ENCODE results near the gene FBL. TPM values are rescaled to one million over a fixed set of nuclear protein-coding genes. Genes with fewer than 3 reads are reported as not detected.
A peak's percentile ranks its signal among the peaks of the same experiment; 100 is the strongest.
"Not testable (repeated sequence)": the region's sequence is repeated elsewhere in the genome, so short reads cannot be mapped to it uniquely, and the experiment has no call there.

Gene FBL
- total RNA-seq, 1 donor from 2014 or later, result 21.7 TPM

DNA sequence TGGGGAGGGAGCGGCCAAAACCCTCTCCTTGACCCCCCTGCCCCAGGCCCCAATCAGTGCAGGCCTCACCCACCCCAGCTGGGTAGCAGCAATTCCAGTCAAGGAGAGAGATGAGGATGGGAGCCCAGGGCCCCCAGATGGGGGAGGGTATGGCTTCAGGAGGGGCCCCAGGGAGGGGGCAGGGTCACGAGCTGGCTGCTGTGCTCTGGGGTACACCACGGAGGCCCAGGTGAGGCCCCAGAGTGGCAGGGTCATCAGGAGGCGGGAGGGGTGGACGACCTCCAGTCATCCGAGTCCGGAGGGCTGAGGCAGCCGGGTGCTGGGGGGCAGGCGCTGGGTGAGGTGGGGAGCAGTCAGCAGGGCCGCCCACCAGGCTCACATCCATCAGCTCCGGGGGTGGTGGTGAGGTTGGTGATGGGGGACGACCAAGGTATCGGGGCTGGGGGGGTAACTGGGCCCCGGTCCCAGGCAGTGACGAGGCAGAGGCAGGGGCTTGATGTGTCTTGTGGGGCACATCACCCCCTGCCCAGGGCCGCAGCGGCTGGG is 20.6 kb downstream of the FBL start:
- no peak for DNase-seq (ENCODE audit: low read depth)

DNA sequence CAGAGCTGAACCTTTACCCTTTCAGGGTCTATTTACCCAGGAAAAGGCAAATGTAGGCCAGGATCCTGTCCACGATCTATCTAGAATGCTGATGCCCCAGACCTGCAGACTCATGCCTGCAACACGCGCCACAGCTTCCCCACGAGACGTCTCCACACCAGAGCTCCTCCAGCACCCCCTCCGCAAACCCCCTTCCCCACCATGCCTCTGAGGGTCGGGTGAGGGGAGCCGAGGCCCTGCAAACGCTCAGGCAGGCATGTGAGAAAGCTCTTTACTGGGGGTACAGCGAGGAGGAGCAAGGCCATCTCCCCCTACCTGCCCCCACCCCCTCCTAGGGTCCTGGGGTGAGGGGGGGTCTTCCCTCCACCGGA is 21.1 kb downstream of the FBL start:
- no peak for DNase-seq (ENCODE audit: low read depth)

DNA sequence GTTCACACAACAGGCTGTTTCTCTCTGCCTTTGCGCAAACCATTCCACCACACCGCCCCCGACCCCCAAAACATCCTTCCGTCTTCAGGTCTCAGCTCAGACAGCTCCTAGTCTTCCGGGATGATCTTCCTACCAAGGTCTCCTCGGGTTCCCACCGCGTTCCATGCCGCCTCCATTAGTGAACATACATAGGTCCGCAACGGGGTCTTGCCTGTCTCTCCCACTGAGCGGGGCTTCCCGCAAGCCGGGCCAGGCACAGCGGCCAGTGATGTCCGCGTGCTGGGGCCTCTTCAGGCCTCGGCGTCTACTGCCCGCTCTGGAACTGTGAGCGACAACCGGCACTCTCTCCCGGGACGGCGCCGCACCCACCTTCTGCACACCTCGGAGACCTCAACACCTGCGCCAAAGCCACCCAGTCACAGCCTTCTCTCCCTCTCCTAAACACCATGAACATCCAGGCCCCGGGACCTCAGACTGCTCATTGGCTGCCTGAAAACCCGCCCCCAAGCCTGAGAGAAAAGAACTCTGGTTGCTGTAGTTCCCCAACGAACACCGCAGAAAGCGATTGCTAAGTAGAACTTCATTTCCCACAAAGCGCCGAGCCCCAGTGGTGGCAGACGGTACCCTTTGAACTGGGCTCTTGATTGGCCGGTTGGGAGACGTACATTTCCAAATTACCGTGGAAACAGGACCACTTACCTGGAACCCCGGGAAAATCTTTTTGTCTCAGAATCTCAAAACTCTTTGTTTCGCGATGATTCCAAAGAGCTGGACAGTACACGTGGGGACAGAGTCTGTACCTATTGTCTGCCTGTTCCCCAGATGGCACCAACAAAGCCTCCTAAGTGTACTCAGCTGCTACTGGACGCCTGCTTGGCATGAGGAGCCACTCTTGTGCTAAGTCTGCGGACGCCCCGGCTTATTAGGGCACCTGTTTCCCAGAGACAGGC is 21.8 kb downstream of the FBL start:
- peak; percentile 92 for DNase-seq (ENCODE audit: low read depth)

DNA sequence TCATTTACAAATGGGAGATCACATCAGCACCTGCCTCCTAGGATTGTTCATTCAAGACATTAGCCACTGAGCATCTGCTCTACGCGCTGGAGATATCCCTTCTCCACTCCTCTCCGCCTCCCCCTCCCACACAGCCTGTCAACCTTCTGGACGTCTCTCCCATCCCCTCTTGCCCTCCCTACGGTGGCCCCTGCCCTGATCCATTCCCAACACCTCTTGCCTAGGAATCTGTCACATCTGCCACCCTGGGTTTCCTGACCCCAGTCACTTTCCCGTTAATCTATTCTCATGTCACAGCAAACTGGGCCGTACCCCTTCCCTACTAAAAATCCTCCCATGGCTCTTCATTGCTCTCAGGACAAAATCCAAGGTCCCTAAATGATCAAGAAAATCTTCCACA is 22.5 kb downstream of the FBL start:
- DNase-seq (ENCODE audit: low read depth), result no peak

GRCh38 chr19:39820696-39821095 is 25.5 kb downstream of the FBL start:
- no peak for DNase-seq (ENCODE audit: low read depth)

- DNase-seq (ENCODE audit: low read depth), result no peak
These were observed 26.4 kb downstream of the FBL start for GRCh38 chr19:39819786-39820185.

DNA sequence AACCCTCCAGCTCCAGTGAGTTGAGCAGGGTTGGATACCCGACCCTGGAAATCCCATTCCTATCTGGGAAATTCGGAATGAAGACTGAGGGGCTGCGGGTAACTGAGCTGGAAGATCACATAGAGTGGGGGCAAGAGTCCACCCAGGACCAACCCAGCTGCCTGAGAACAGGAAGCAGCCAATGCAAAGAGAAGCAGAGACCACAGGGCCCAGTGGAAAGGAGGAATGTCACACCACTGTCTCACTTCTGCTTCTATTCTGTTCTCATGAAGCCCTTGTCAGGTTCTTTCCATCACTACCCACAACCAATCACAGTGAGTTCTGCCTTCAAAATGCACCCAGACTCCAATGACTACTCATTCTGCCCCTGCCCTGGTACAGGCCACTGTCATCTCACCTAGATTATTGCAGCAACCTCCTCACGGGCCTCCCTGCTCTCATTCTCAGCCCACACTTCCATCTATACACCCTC is 27.5 kb downstream of the FBL start:
- no peak for DNase-seq (ENCODE audit: low read depth)

GRCh38 chr19:39817888-39818561 is 28.2 kb downstream of the FBL start:
- DNase-seq (ENCODE audit: low read depth), result no peak

DNA sequence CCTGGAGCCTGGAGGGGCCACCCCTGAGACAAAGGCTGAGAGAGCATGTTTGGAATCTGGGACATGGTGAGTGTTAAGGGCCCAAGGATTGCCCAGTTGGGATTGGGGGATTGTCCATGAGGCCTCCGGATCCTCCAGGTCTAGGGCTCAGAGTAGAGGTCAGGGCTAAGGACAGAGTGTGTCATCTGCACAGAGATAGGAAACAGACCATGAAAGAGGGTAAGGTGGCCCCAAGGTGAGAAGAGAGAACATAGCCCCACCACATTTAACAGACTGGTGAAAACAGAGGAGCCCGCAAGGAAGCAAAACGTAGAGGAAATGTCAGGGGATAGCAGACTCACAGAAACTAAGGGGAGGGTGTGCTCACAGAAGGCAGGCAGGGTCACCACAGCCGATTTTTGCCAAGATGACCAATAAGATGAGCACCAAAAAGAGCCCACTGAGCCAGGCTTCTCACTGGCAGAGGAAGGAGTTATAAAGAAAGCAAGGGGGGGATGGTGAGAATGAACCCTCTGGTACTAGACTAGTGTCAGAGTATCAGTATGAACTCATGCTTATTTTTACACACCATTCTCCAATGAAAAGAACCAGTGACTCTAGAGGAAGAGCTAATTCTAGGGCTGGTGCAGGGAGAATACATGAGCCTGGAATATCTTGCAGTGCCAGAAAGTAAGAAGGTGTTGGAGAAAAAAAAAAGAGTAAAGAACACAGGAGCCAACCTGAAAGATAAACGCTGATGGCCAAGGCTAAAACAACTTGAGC is 29.7 kb downstream of the FBL start:
- DNase-seq (ENCODE audit: low read depth), result no peak

DNA sequence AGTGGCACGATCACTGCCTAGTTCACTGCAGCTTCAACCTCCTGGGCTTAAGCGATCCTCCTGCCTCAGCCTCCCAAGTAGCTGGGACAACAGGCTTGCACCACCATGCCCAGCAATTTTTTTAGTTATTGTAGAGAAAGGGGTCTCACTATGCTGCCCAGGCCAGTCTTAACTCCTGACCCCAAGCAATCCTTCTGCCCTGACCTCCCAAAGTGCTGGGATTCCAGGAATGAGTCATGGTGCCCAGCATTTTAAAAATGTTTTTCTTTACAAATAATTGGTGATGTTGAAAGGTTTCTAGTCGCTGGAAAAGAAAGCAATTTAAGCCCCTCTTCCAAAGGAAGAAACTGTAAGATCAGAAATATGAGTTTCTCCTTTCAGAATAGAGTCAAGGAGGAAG is 31.6 kb downstream of the FBL start:
- DNase-seq (ENCODE audit: low read depth), result no peak

- DNase-seq (ENCODE audit: low read depth), result not testable (repeated sequence)
These were observed 32.1 kb downstream of the FBL start for GRCh38 chr19:39814111-39814510.

DNA sequence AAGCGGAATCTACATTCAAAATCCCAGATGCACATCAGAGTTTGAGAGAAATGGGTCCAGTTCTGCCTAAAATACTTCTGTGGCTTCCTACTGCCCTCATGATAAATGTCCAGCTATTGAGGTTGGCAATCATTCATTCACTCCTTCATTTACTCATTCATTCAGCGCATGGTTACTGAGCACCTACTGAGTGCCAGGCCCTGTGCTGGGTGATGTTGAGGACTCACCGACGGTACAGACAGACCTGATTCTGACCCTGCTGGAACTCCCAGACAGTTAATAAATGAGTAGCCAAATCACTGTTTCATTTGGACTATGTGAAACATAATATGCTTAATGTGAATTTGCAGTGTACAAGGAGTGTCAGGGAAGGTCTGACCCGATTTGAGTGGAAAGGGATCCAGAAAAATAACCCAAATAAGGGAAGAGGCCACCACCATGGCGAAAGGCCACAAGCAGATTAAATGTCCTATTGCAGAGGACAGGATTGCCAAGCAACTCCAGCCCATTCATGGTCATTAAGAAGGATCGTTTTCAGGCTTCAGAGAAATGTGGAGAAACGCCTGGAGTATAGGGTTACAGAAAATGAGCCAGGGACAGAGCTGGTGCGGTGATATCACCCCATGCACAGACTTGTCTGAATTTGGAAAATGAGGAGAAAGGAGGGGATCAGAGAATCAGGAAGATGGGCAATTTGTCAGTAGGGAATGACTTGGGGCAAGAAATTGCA is 32.8 kb downstream of the FBL start:
- peak; percentile 48 for DNase-seq (ENCODE audit: low read depth)

DNA sequence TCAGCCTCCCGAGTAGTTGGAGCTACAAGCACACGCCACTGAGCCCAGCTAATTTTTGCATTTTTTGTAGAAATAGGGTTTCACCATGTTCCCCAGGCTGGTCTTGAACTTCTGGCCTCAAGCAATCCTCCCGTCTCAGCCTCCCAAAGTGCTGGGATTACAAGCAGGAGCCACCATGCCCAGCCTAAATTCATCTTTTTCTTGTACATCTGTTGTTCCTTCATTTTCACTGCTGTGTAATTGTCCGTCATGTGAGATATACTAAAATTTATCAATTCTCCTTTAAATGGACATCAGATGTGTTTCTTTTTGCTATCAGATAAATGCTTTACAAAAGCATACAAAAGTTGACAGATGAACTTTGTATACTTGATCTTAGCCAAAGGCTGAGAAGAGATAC is 35.1 kb downstream of the FBL start:
- no peak for DNase-seq (ENCODE audit: low read depth)

DNA sequence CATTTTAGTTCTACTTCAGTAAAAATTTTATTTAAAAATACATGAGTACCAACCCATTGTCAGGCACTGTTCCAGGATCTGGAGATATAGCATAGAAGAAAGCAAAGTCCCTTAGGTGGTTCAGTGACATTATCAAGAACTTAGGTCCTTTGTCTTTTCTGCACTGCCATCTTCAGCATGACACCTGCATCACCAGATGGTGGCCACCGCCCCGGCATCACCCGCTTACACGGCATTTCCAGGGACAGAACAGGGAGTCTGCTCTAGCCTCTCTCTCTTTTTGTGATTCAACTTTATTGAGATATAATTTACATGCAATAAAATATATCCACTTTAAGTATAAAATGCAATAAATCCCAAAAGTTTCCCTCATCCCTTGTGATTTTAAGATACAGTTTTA is 35.8 kb downstream of the FBL start:
- no peak for DNase-seq (ENCODE audit: low read depth)

DNA sequence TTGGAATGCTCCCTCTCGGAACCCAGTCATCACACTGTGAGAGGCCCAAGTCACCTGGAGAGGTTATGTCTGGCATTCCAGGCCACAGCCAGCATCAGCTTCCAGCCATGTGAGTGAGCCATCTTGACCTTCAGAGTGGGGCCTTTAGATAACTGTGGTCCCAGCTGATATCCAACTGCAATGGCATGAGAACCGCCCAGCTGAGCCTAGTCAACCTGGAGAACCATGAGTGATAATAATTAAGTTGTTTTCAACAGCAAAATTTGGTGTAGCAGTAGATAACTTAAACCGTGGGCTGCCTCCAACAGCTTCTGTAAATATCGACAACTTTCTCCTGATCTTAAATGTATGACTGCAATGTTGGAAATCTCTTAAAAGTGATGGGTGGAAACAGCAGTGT is 36.8 kb downstream of the FBL start:
- no peak for DNase-seq (ENCODE audit: low read depth)

DNA sequence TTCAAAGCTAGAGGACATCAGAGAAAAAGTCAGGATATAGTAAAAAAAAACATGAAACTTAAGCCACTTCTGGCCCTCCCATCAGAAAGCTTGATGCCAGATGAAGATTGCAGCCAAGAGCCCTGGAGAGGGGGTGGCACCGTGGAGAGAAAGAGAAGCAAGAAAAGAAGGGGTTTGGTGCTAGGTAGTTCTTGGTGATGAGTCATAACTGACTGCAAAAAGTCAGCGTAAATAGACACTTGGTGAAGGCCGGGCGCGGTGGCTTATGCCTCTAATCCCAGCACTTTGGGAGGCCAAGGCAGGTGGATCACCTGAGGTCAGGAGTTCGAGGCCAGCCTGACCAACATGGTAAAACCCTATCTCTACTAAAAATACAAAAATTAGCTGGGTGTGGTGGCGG is 37.5 kb downstream of the FBL start:
- not testable (repeated sequence) for DNase-seq (ENCODE audit: low read depth)

- no peak for DNase-seq (ENCODE audit: low read depth)
These were observed 38.3 kb downstream of the FBL start for GRCh38 chr19:39807846-39808364.

- no peak for DNase-seq (ENCODE audit: low read depth)
These were observed 41.1 kb downstream of the FBL start for GRCh38 chr19:39805104-39805503.

GRCh38 chr19:39802958-39803357 is 43.2 kb downstream of the FBL start:
- DNase-seq (ENCODE audit: low read depth), result peak; percentile 63

GRCh38 chr19:39797083-39797482 is 49.1 kb downstream of the FBL start:
- DNase-seq (ENCODE audit: low read depth), result no peak

All from myocyte (in vitro differentiated cells).